Muscle layer of colon (tissue), 2 donors: ENCODE results near the gene PRSS2.
"Not testable (repeated sequence)": the region's sequence is repeated elsewhere in the genome, so short reads cannot be mapped to it uniquely, and the experiment has no call there.

Experiments
- H3K27ac ChIP-seq: one replicate; pipeline ENCODE4 v1.7.0; 2013; ENCODE audit warnings: low read depth, mild to moderate bottlenecking, low read length, moderate library complexity
- H3K27me3 ChIP-seq, 2 donors: one replicate each; pipeline ENCODE4 v1.7.0; 2013; ENCODE audit warnings: low read length in 2 of 2, mild to moderate bottlenecking in 2 of 2; ENCODE audit not compliant: insufficient read depth in 2 of 2, control insufficient read depth in 1 of 2
- H3K36me3 ChIP-seq: one replicate; pipeline ENCODE4 v1.7.0; 2013; ENCODE audit warnings: mild to moderate bottlenecking, low read length; ENCODE audit not compliant: insufficient read depth
- H3K4me1 ChIP-seq: one replicate; pipeline ENCODE4 v1.7.0; 2013; ENCODE audit warnings: mild to moderate bottlenecking, low read length; ENCODE audit not compliant: insufficient read depth
- H3K4me3 ChIP-seq, 2 donors: one replicate each; pipeline ENCODE4 v1.7.0; 2013; ENCODE audit warnings: low read length in 2 of 2, low read depth in 1 of 2, mild to moderate bottlenecking in 1 of 2, moderate library complexity in 1 of 2
- H3K9ac ChIP-seq: one replicate; pipeline ENCODE4 v1.7.0; 2013; ENCODE audit warnings: low read length
- H3K9me3 ChIP-seq: one replicate; pipeline ENCODE4 v1.7.0; 2013; ENCODE audit warnings: mild to moderate bottlenecking, low read length
- donor health status: abdominal sarcoma.
- donor health status: Adenocarcinoma of cecum.

Gene PRSS2

GRCh38 chr7:142776206-142776844 lies 5.6 kb downstream of the PRSS2 start:
- no peaks in the 10 kb centered on the region for H3K9me3 ChIP-seq
- no peaks in the 10 kb centered on the region for H3K4me1 ChIP-seq
- H3K4me3 ChIP-seq: no peak overlapping the region
- no peak overlapping the region for H3K27ac ChIP-seq
- H3K27me3 ChIP-seq: no peaks in the 10 kb centered on the region
- no peak overlapping the region for H3K9ac ChIP-seq
- no peaks in the 10 kb centered on the region for H3K36me3 ChIP-seq

GRCh38 chr7:142776845-142777225 lies 6.1 kb downstream of the PRSS2 start:
- not testable (repeated sequence) for H3K27me3 ChIP-seq, H3K9me3 ChIP-seq, H3K36me3 ChIP-seq, H3K4me1 ChIP-seq, H3K9ac ChIP-seq, H3K4me3 ChIP-seq, H3K27ac ChIP-seq

- no peak overlapping the region for H3K9ac ChIP-seq
- H3K4me3 ChIP-seq: no peak overlapping the region
- H3K27ac ChIP-seq: no peak overlapping the region
- H3K9me3 ChIP-seq: no peaks in the 10 kb centered on the region
- no peaks in the 10 kb centered on the region for H3K27me3 ChIP-seq
- H3K36me3 ChIP-seq: no peaks in the 10 kb centered on the region
- H3K4me1 ChIP-seq: no peaks in the 10 kb centered on the region
Observed at GRCh38 chr7:142777318-142777717, 6.5 kb downstream of the PRSS2 start.

GRCh38 chr7:142782922-142783900 lies 12.4 kb downstream of the PRSS2 start:
- Histone ChIP-seq H3K4me1 (no peaks in the 10 kb centered on the region), H3K4me3 (peak overlapping the region; percentile 7 to 56), H3K9ac (no peak overlapping the region), H3K27me3 (no peaks in the 10 kb centered on the region), H3K36me3 (no peaks in the 10 kb centered on the region), H3K9me3 (no peaks in the 10 kb centered on the region), H3K27ac (no peak overlapping the region)

- Histone ChIP-seq H3K36me3 (no peaks in the 10 kb centered on the region), H3K27ac (no peak overlapping the region), H3K9me3 (no peaks in the 10 kb centered on the region), H3K4me1 (no peaks in the 10 kb centered on the region), H3K4me3 (no peak overlapping the region), H3K9ac (no peak overlapping the region), H3K27me3 (no peaks in the 10 kb centered on the region)
Observed at GRCh38 chr7:142784096-142784495, 13.3 kb downstream of the PRSS2 start.

- H3K4me1 ChIP-seq: no peaks in the 10 kb centered on the region
- no peaks in the 10 kb centered on the region for H3K9me3 ChIP-seq
- H3K36me3 ChIP-seq: no peaks in the 10 kb centered on the region
- H3K4me3 ChIP-seq: no peak overlapping the region
- H3K27me3 ChIP-seq: no peaks in the 10 kb centered on the region
- H3K9ac ChIP-seq: no peak overlapping the region
- no peak overlapping the region for H3K27ac ChIP-seq
Observed at GRCh38 chr7:142784716-142785115, 13.9 kb downstream of the PRSS2 start.

GRCh38 chr7:142785841-142786250 lies 15.1 kb downstream of the PRSS2 start:
- no peaks in the 10 kb centered on the region for H3K27me3 ChIP-seq
- H3K9ac ChIP-seq: no peak overlapping the region
- H3K36me3 ChIP-seq: no peaks in the 10 kb centered on the region
- H3K4me3 ChIP-seq: no peak overlapping the region
- no peaks in the 10 kb centered on the region for H3K9me3 ChIP-seq
- H3K4me1 ChIP-seq: no peaks in the 10 kb centered on the region
- no peak overlapping the region for H3K27ac ChIP-seq

- no peaks in the 10 kb centered on the region for H3K36me3 ChIP-seq
- no peak overlapping the region for H3K4me3 ChIP-seq
- H3K27me3 ChIP-seq: no peaks in the 10 kb centered on the region
- no peaks in the 10 kb centered on the region for H3K9me3 ChIP-seq
- no peak overlapping the region for H3K27ac ChIP-seq
- H3K4me1 ChIP-seq: no peaks in the 10 kb centered on the region
- no peak overlapping the region for H3K9ac ChIP-seq
Observed at GRCh38 chr7:142787034-142787768, 16.4 kb downstream of the PRSS2 start.

- H3K27ac ChIP-seq: no peak overlapping the region
- H3K9ac ChIP-seq: no peak overlapping the region
- no peak overlapping the region for H3K4me3 ChIP-seq
Observed at GRCh38 chr7:142787783-142788182, 17.0 kb downstream of the PRSS2 start.

GRCh38 chr7:142788303-142789289 lies 17.8 kb downstream of the PRSS2 start:
- Histone ChIP-seq H3K4me3 (no peak overlapping the region), H3K4me1 (no peaks in the 10 kb centered on the region), H3K9ac (no peak overlapping the region), H3K27me3 (no peaks in the 10 kb centered on the region), H3K9me3 (no peaks in the 10 kb centered on the region), H3K36me3 (no peaks in the 10 kb centered on the region), H3K27ac (no peak overlapping the region)

More at GRCh38 chr7:142787783-142788182, 17.0 kb downstream of the PRSS2 start:
- H3K4me1 ChIP-seq: no peaks in the 10 kb centered on the region
- no peaks in the 10 kb centered on the region for H3K9me3 ChIP-seq
- no peaks in the 10 kb centered on the region for H3K36me3 ChIP-seq
- H3K27me3 ChIP-seq: no peaks in the 10 kb centered on the region
